C1 segment of cervical spinal cord (tissue), 14 donors: Measurements from ENCODE around the gene SMARCB1.

ENCODE experiments used
- DNase-seq, 14 donors: peaks; one replicate each; lab custom pipeline; 2025; lab: John Stamatoyannopoulos, UW

SMARCB1 gene

DNA sequence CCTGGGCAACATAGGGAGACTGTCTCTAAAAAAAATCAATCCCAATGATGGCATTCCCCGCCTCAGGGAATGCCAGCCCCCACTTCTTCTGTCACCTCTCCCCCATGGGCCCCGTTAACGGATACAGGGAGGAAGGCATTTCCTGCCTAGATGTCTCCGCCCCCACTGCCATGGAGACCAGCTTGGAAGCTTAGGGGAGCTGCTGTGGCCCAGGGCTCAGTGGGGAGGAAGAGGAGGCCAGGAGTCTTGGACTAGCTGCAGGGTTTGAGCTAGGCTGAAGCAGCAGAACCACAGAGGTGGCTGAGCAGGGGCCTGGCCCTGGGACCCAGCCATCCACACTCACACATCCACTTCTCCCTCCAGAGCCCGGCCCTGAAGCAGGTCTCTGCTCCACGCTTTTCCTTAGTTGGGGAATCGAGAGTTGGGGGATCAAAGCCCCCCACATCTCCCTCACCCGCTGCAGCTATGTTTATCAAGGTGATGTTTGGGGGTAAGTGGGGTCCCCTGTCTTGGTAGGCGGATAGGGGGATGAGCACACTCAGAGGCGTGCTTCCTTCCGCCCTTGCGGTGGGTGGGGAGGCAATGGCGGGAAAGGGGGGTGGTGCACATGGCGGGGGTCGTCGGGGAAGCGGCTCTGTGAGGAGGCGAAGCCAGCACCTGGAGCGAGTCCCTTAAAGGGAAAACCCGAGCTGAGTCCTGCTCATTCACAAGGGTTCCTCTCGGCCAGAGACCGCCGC, 23.8 kb upstream of the SMARCB1 start, which contains the start of gene C22orf15:
Gene C22orf15, plus strand, starts transcription at position 149 of the 737 bp plus-strand sequence. Its CDS starts 317 bp downstream, at position 466.
- no peak for DNase-seq

DNA sequence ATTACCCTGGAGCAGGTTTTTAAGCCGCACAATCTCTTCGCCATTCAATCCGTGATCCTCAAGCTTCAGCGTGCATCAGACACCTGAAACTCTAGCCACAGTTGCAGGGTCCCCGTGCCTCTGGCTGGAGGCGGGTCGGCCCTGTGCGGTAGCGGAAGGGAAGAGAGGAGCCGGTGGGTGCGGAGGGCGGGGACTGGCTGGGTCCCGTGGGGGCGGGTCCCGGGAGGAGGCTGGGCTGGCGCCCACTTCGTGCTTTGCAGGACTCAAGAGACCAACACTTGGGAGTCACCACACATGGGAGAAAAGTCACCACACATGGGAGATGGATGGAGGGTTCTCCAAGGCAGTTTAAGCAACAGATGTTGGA, 23.2 kb upstream of the SMARCB1 start:
- no peak for DNase-seq

DNA sequence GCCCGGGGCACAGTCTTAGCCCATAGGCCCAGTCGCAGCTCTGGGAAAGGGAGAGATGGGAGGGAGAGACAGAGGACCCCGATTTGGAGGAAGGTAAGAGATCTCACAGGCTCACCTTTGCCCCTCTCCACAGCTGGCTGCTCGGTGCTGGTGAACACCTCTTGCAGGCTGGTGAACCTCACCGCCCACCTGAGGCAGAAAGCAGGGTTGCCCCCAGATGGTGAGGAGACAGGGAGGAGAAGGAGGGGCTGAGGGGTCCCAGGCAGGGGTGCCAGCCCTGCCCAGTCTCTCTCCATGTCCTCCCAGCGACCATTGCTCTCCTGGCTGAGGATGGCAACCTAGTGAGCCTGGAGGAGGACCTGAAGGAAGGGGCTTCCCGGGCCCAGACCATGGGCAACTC, 22.8 kb upstream of the SMARCB1 start:
- DNase-seq, result no peak

DNA sequence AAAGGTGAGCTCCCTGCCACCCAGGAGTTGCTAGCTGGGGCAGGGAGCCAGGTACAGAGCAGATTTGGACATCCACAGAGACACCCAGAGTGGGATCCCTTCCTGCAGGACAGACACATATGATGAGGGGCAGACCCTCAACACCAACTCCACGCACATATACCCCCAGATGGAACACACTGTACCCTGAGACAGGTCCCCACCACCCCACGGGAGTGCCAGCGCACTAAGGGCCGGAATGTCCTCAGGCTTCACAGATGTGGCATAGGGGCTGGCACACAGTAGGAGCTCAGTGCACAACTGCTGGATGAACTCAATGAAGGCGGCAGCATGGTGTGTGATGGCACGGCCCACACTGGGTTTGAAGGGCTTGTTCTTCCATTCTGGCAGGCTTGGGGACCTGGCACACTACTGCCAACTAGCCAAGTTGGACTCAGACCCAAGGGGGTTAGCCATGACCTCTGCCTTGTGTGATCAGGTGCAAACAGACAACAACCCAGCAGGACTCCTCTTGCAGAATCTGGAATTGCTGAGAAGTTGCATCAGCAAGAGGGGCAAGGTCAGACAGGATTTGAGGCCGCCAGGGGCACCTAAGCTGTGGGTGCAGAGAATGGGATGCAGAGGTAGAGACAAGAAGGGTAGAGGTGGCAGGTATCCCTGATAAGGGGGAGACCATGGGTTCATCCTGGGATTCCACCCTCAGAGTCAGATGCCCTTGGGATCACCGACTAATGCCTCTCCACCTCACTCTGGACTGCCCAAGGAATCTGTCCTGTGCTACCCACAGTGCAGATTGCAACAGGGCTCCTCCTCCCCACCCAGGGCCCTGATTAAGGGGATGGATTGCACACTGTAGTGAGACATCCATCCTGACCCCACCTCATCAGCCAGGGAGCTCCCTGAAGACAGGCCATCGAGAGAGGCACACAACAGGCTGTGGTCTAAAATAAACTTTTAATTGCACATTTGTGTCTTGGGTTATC, 21.6 kb upstream of the SMARCB1 start:
- DNase-seq, result no peak

DNA sequence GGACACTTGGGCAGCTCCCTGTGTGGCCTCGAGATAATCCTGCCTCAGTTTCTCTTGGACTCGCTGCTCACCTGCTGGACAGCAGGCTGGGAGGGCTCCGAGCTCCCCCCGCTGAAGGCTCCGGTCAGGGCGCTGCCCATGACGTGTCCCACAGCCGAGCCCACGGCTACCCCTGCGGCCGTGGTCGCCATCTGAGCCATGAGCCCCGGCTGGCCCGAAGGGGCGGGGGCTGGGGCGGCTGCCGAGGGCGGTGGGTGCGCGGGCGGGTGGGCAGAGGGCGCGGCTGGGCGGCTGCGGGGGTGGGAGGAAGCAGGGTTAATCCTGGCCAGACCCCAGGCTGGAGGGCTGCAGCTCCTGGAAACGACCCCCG, 19.5 kb upstream of the SMARCB1 start:
- no peak for DNase-seq

DNA sequence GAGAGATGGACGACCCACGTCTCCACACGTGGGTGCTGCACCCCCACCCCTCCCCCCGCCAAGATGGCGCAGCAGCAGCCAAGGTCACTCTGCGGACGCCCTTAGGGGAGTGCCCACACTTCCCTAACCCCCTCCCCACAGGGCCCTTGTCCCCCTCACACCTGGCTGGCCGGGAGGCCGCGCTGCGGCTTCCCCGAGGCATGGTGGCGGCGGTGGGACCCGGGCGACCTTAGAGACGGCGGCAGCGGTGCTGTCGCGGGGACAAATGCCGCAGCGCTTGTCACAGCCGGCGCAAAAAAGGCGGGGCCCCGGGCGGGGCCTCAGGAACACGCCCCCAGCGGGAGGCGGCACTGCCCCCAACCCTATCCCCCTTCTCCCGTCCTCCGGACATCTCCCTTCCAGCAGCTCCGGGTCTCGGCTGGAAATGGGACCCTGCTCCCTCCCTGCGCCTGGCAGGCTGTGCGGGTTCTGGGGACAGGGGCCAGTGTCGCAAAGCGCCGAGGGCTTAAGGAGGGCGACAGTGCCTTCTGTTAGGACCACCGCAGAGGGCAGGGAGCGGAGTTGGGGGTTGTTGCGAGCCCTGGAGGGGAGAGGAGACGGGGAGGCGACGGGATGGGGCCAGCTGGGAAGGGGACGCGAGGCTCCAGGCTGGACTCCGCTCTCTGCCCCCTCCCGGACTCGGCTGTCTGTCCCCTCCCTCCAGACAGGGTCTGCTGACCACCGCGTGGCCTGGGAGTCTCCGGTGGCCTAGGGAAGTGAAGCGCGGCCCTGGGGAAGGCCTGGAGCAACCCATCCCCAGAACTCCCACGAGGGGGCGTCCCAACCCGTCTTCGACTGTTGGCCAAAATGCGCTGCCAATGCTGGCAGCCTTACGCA, 18.9 kb upstream of the SMARCB1 start, which contains the start of gene CHCHD10:
Gene CHCHD10, minus strand, starts transcription at position 300 of the 876 bp plus-strand sequence. Its CDS starts 98 bp downstream, at position 202.
- DNase-seq, result peak; percentile 48 to 90 (median 80)

DNA sequence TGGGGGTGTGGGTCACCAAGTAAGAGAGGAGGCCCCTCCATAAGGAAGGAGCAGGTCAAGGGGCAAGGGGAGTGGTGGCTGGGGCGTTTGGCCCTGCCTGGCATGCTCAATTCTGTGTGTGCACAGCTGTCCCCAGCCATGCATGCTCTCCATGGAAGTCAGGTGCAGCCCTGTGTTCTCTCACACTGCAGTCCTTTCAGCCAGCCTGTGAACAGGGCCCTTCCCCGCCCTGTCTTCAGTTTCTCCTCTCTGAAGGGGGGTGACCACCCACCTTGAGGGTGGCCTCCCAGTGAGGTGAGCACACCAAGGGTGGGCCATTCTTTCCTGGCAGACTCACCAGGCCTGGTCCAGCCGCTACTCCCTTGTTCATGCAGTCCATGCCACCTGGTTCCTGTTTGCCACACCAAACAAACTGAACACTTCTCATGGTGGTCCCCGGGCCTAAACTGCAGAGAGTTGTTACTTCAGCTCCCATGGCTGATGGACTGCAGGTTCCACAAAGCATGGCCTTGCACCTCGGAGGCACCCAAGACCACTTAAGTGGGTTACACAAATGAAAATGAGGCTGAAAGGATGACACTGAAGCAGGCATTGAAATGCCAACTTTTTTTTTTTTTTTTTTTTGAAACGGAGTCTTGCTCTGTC, 17.3 kb upstream of the SMARCB1 start:
- no peak for DNase-seq

DNA sequence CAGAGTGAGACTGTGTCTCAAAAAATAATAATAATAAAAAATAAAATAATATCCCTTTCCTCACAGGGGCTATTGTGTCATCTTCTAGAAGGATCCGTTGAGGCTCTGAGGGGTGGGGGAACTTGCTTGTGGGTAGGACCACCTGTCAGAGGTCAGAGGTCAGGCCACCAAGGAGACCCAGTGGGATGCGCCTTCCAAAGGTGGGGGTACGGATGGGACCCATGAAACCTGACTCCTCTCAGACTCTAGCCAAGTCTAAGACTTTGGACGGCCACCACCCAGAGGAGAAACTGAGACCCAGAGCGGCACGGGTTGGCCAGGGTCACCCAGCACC, 14.5 kb upstream of the SMARCB1 start:
- DNase-seq, result no peak

DNA sequence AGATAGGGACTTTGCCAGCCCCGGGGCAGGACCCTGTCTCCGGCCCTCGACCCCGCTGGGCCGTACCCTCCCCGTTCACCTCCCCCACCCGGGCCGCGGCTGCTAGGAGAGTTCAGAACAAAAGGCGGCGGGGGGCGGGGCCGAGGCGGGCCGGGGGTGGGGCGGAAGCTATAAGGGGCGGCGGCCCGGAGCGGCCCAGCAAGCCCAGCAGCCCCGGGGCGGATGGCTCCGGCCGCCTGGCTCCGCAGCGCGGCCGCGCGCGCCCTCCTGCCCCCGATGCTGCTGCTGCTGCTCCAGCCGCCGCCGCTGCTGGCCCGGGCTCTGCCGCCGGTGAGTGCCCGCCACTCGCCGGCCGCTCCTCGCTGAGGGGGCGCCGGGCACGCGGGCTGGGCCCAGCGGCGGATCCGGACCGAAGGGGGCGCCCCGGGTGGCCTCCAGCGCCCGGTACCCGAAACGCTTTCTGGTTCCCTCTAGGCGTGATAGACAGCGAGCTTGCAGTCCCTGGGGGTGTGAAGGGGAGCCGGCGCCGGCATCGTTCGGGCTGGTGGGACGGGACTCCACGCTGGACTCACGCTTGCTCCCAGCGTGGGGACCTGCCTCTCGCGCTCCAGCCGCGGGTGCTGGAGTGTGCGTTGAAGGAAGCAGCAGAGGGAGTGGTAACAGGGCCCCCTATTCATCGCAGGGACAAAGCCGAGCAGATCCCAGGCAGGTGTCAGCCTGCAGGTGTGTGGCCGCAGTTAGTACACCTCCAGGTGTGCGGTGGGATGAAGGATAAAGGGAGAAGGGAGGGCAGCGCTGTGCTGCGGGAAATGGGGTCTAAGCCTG, 13.9 kb upstream of the SMARCB1 start, which contains the start of gene MMP11:
Gene MMP11, plus strand, starts transcription at position 201 of the 825 bp plus-strand sequence. Its CDS starts 22 bp downstream, at position 223.
- peak in 3 of 14 donors; percentile 15 to 41 (median 24) for DNase-seq

DNA sequence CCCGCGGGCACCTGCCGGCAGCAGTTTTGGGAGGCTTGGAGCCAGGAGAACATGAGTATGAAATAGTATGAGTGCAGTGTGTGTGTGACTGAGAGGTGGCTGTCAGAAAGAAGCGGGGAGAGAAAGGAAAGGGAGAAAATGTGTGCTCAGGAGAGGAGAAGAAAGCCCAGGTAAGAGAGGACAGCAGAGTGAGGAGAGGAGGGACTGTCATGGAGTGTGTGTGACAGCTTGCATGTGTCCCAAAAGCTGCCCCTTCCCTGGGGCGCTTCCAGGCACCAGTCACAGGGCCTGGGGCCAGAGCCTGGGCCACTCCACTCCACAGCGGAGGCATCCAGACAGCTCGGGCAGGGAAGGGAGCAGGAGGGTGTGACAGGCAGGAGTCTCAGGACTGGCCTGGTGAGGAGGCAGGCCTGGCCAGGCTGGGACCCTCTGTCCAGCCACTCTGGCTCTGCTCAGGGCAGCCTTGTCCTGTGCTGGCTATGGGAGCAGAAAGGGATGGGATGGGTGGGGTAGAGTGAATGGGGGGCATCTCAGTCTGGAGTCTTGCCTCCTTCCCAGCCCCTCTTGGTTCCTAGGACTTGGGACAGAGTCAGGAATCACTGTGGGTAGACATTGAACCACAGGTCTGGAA, 13.2 kb upstream of the SMARCB1 start:
- peak in 1 of 14 donors; percentile 37 for DNase-seq

DNA sequence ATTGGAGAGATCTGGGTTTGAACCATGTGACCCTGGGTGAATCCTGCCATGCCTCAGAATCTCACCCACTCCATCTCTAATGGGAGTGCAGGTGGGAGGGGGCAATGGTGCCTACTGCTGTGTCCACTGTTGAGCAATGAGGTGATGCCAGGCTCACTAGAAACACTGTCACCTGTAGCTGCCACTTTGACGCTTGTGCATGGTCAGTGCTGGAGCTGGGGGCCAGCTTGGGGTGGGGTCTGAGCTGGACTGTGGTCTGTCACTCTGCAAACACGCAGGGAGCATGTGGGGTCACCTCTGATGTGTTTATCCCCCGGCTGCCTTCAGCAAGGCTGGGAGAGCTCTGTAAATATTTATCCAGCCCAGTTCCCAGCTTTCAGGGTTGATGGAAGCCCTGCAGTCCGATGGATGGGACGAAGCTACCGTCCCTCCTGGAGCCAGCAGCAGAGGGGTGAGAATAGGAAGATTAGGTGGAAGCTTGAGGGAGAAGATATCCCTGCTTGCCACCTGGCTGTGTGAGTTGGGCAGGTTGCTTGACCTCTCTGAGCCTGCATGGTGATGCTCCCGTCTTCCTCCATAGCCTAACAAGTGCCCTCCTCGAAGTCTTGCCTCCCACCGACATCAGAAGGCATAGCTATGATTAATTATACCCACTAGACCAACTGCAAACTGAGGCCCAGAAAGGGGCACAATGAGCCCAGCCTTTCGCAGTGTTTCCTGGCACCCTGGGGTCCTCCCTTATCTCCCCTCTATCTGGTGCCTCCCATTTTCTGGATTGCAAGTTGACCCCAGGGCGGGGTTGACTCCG, 12.4 kb upstream of the SMARCB1 start:
- DNase-seq, result no peak

DNA sequence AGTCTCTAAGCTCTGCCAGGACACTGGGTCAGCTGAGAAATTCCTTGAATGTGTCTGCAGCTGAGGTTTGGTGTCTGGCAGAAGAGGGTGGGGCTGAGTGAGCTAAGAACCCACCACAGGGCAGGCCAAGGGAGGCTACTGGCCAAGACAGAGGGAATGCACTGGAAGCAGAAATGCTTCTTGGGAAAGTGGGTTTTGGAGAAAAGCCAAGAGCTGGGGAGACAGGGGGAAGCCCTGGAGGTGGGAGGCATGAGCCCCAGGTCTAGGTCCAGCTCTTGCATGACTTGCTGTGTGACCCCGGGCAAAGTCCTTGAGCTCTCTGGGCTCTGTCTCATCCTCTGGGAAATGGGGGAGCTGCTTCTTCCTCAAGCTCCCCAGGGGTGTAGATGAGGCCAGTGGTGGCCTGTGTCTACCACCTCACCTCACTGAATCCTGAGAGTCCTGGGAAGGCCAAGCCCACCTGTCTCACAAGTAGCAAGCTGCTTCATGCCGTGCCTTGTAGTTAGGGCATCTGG, 11.8 kb upstream of the SMARCB1 start:
- no peak for DNase-seq

DNA sequence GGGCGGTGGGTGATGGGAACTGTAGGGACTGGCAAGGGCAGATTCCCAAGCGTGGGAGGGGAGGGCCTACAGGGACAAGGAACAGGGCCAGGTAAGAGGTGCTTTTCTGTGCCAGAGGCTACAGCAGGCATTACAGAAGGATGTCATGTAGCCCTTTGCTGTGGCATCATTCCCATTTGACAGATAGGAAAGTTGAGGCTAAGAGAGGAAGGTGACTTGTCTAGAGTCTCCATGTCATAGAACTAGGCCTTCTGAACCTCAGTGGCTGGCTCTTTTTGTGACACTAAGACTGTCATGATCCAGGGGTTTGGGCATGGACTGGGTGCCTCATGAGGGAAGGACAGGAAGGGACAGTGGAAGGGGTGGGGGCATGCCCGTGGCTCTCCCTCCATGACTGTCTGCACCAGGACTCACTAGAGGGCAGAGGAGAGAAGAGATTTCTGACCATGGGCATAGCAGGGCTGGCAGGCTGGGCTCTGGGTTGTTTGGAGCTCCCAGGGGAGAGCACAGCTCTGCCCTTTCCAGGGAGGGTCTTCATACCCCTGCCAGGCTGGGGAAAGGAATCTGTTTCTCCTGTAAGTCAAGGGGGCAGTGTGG, 10.9 kb upstream of the SMARCB1 start:
- DNase-seq, result no peak

DNA sequence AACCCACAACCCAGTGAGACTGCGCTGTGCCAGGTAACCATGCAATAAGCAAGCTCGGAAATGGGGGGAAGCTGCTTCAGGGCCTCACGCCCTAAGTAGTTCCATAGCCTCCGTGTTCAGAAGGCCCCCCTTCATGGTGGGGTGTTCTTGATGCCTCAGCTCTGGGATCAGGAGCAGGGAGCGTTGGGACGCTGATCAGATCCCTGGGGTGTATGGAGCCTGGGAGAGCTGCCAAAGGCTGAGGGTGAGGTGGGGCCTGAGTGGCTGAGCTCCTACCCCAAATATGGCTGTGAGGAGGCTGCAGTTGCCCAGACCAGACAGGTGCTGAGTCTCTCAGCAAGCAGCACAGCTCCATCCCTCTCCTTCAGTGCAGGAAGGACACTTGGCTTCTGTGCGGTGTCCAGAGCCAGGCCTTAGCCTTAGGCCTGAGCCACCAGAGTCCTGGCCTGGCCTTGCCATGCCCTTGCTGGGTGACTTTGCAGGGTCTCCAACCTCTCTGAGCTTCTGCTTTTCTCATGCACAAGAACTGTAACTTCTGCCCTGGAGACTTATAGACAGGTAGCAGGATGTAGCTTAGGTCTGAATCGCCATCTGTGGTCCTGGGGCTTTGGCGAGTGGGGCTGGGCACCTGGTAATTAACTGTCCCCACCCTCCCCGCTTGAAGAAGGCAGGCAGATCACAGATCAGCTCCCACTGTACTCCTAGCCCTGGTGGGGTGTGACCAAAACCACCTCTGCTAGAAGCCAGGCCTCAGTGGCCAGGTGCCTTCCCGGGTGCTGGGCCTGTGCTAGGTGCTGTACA, 8.8 kb upstream of the SMARCB1 start:
- DNase-seq, result no peak

DNA sequence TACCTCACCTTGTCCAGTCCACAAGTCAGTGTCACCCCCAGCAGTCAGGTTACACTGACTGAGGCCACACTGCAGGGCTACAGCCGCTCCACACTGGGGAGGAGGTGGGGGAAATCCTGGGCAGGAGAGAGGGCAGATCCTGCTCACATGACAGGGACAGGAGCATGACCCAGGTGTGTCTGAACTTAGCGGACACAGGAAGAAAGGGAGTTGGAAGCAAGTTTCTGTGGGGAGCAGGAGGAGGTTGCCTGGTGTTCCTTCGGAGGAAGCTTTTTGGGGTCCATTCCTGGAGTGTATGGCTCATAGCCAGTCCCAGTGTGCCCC, 8.2 kb upstream of the SMARCB1 start:
- no peak for DNase-seq

DNA sequence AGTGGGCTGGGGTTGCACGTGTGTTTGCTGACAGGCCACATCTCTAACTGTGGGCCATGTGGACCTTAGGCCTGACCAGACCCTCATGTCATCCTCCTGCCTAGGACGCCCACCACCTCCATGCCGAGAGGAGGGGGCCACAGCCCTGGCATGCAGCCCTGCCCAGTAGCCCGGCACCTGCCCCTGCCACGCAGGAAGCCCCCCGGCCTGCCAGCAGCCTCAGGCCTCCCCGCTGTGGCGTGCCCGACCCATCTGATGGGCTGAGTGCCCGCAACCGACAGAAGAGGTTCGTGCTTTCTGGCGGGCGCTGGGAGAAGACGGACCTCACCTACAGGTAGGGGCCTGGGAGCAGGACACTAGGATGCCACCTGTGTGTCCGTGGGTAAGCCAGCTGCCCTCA, 7.7 kb upstream of the SMARCB1 start:
- no peak for DNase-seq

DNA sequence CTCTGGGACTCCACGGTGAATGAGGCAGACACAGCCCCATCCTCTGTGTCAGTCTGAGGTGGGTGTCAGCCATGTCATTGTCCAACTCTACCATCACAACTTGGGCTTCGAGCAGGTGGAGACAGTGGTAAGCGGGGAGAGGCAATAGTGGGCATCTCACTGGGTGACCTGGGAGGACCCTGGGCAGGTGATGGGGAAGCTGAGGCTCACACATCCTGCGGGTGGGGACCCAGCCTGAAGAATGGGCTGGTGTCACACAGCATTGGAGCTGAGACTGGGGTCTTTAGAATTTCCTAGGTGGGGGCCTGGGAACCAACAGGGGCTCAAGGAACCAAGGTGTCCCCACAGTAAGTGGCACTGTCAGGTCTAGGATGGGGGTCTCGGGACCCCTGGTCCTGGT, 7.0 kb upstream of the SMARCB1 start:
- no peak for DNase-seq
